Testis (tissue), 2 donors: ENCODE results near the gene LRRC3.

Experiments
- POLR2A ChIP-seq: fragments of 450-650 bp; IDR thresholded peaks from one replicate; pipeline ENCODE4 v1.6.1; 2017; ENCODE audit warnings: antibody characterized with exemption, mild to moderate bottlenecking, moderate library complexity
- TF ChIP-seq, protein P1 (sequence below), 3 experiments: fragments of 450-650 bp in 2 of 3; fragments of 200-600 bp in 1 of 3; sonication (generic) in 1 of 3; IDR thresholded peaks; one replicate each; pipeline ENCODE4 v1.5.1; 2016 to 2019; ENCODE audit warnings: antibody characterized with exemption in 3 of 3, mild to moderate bottlenecking in 2 of 3, moderate library complexity in 1 of 3

DNA sequence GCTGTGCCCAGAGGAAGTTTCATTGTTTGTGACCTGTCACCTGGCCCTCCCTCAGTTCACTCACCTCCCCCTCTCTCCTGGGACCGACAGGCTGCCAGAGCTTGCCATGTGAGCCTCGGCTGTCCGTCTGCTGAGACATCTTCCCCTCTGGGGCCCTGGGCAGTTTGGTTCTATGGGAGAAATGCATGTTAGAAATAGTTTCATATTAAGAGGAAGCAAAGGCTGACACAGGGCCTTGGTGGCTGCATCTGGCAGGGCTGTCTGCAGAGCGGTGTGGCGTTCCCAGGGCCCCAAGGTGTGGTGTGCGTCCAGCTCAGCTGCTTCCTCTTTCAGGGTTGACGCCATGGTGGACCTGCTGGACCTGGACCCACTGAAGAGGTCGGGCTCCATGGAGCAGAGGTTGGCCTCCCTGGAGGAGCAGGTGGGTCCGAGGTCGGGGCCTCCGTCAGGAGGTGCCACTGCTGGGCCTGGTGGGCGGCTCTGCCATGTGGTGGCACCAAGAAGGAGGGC lies 31.9 kb upstream of the LRRC3 start:
- no peak for TF ChIP-seq POLR2A
- TF ChIP-seq, protein P1, sequence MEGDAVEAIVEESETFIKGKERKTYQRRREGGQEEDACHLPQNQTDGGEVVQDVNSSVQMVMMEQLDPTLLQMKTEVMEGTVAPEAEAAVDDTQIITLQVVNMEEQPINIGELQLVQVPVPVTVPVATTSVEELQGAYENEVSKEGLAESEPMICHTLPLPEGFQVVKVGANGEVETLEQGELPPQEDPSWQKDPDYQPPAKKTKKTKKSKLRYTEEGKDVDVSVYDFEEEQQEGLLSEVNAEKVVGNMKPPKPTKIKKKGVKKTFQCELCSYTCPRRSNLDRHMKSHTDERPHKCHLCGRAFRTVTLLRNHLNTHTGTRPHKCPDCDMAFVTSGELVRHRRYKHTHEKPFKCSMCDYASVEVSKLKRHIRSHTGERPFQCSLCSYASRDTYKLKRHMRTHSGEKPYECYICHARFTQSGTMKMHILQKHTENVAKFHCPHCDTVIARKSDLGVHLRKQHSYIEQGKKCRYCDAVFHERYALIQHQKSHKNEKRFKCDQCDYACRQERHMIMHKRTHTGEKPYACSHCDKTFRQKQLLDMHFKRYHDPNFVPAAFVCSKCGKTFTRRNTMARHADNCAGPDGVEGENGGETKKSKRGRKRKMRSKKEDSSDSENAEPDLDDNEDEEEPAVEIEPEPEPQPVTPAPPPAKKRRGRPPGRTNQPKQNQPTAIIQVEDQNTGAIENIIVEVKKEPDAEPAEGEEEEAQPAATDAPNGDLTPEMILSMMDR (IDR thresholded peaks at IDR 0.05), result no peak
